HCT116 (cell line): ENCODE measurements around the gene EHD1. TPM values are rescaled to one million over a fixed set of nuclear protein-coding genes. Genes with fewer than 3 reads are reported as not detected.

Experiments used
- ATAC-seq: fragments of 200-7000 bp; cut with Tn5 transposase; 2 replicates; pipeline ENCODE4 v1.9.1; 2020; ENCODE audit warnings: mild to moderate bottlenecking, moderate library complexity
- BruUV-seq: library from RNA; stranded (reverse); fragments of 400-500 nt; replicated peaks from 2 replicates; lab custom pipeline; 2021; lab: Mats Ljungman, UMichigan
- CTCF ChIA-PET: fragments of 300-600 bp; sonication (Branson Sonifier 250); formaldehyde crosslinking; loops from one replicate; lab custom pipeline; 2021; ENCODE audit warnings: antibody characterized with exemption; lab: Charles Lee
- POLR2A ChIA-PET: fragments of 300-600, 350-600 bp; sonication (Branson Sonifier 250); formaldehyde crosslinking; loops from one replicate; lab custom pipeline; 2021; ENCODE audit warnings: antibody characterized with exemption; lab: Charles Lee
- RAD21 ChIA-PET, 2 experiments: fragments of 300-600 bp; sonication (Branson Sonifier 250); formaldehyde crosslinking; loops; one replicate each; lab custom pipeline; 2023; ENCODE audit warnings: low total read pairs in 2 of 2; ENCODE audit not compliant: uncharacterized antibody in 2 of 2, unreplicated experiment in 2 of 2, low non-redundant PET in 1 of 2; lab: Charles Lee
- DNase-seq: peaks from one replicate; pipeline ENCODE4 v3.0.0-alpha.2; 2010; ENCODE audit warnings: low read depth, low spot score
- H2AFZ ChIP-seq: fragments of 200-600 bp; shearing (Covaris generic), sonication (generic); 2 replicates; pipeline ENCODE4 v1.6.1; 2017; ENCODE audit warnings: low read depth, mixed run types, mixed read lengths, antibody characterized with exemption, low read length; ENCODE audit not compliant: poor library complexity, severe bottlenecking
- H3K27ac ChIP-seq: 2 replicates; pipeline ENCODE4 v1.5.1; 2012; ENCODE audit warnings: low read depth, low read length
- H3K27me3 ChIP-seq: fragments of 200-600 bp; sonication (generic); 2 replicates; pipeline ENCODE4 v1.6.1; 2016; ENCODE audit warnings: mixed run types, low read length, mixed read lengths; ENCODE audit not compliant: insufficient read depth
- H3K36me3 ChIP-seq, 2 experiments: fragments of 200-500 bp in 1 of 2; fragments of 200-600 bp in 1 of 2; sonication (Bioruptor generic) in 1 of 2; sonication (generic) in 1 of 2; 2 replicates each; pipeline versions ENCODE4 v1.5.1 to v1.6.1; 2014 to 2016; ENCODE audit warnings: low read length in 2 of 2, inconsistent platforms in 1 of 2, mixed read lengths in 1 of 2, mixed run types in 1 of 2; ENCODE audit not compliant: insufficient read depth in 2 of 2, control insufficient read depth in 1 of 2
- H3K4me1 ChIP-seq, 2 experiments: fragments of 200-600 bp in 1 of 2; sonication (generic) in 1 of 2; 2 replicates each; pipeline versions ENCODE4 v1.5.1 to v1.6.1; 2012 to 2017; ENCODE audit warnings: low read length in 2 of 2, inconsistent platforms in 1 of 2, mild to moderate bottlenecking in 1 of 2, mixed read lengths in 1 of 2, mixed run types in 1 of 2, moderate library complexity in 1 of 2; ENCODE audit not compliant: insufficient read depth in 2 of 2, control insufficient read depth in 1 of 2
- H3K4me2 ChIP-seq: fragments of 200-600 bp; sonication (generic); 2 replicates; pipeline ENCODE4 v1.6.1; 2017; ENCODE audit warnings: mixed run types, low read length, mixed read lengths
- H3K4me3 ChIP-seq, 2 experiments: fragments of 200-600 bp in 1 of 2; sonication (generic) in 1 of 2; replicated peaks in 1 of 2; 2 replicates each; pipeline ENCODE4 v1.5.1; 2011 to 2016; ENCODE audit warnings: low read length in 2 of 2, control low read depth in 1 of 2, low read depth in 1 of 2, mild to moderate bottlenecking in 1 of 2, mixed read lengths in 1 of 2, mixed run types in 1 of 2
- H3K79me2 ChIP-seq: fragments of 200-600 bp; sonication (generic); 2 replicates; pipeline ENCODE4 v1.6.1; 2017; ENCODE audit warnings: mild to moderate bottlenecking, mixed run types, low read length, moderate library complexity, mixed read lengths; ENCODE audit not compliant: insufficient read depth
- H3K9ac ChIP-seq: fragments of 200-600 bp; sonication (generic); 2 replicates; pipeline ENCODE4 v1.6.1; 2016; ENCODE audit warnings: low read length, mixed read lengths
- H3K9me2 ChIP-seq: fragments of 200-600 bp; sonication (generic), shearing (Covaris generic); 2 replicates; pipeline ENCODE4 v1.6.1; 2017; ENCODE audit warnings: mixed run types, mild to moderate bottlenecking, moderate library complexity; ENCODE audit not compliant: insufficient read depth
- H3K9me3 ChIP-seq, 2 experiments: fragments of 200-500 bp in 1 of 2; fragments of 200-600 bp in 1 of 2; sonication (Bioruptor generic) in 1 of 2; sonication (generic) in 1 of 2; 2 replicates each; pipeline ENCODE4 v1.6.1; 2014 to 2017; ENCODE audit warnings: low read length in 2 of 2, mixed read lengths in 2 of 2, inconsistent platforms in 1 of 2, low read depth in 1 of 2, mild to moderate bottlenecking in 1 of 2, mixed run types in 1 of 2, moderate library complexity in 1 of 2; ENCODE audit not compliant: control insufficient read depth in 1 of 2, insufficient read depth in 1 of 2
- H4K20me1 ChIP-seq: fragments of 200-600 bp; sonication (generic), shearing (Covaris generic); 2 replicates; pipeline ENCODE4 v1.6.1; 2017; ENCODE audit warnings: mixed run types, mild to moderate bottlenecking, moderate library complexity; ENCODE audit not compliant: insufficient read depth
- CBX3 ChIP-seq: IDR thresholded peaks from 2 replicates; pipeline ENCODE4 v1.6.1; 2012; ENCODE audit warnings: low read depth
- EGR1 ChIP-seq: IDR thresholded peaks from 2 replicates; pipeline ENCODE4 v1.6.1; 2012; ENCODE audit warnings: low read depth
- ELF1 ChIP-seq: IDR thresholded peaks from 2 replicates; pipeline ENCODE4 v1.6.1; 2012; ENCODE audit warnings: low read depth, borderline replicate concordance
- EZH2 ChIP-seq: fragments of 200-600 bp; sonication (generic); IDR thresholded peaks from 2 replicates; pipeline ENCODE4 v1.6.1; 2017; ENCODE audit warnings: antibody characterized with exemption, mixed run types
- JUND ChIP-seq: IDR thresholded peaks from 2 replicates; pipeline ENCODE4 v1.6.1; 2012
- POLR2A ChIP-seq: IDR thresholded peaks from 2 replicates; pipeline ENCODE4 v1.7.0; 2011; ENCODE audit warnings: borderline replicate concordance; ENCODE audit not compliant: insufficient read depth, insufficient read length; ENCODE audit errors: extremely low read depth
- REST ChIP-seq: IDR thresholded peaks from 2 replicates; pipeline ENCODE4 v1.6.1; 2012; ENCODE audit warnings: low read depth
- SIN3A ChIP-seq: IDR thresholded peaks from 2 replicates; pipeline ENCODE4 v1.6.1; 2012; ENCODE audit warnings: low read depth
- SP1 ChIP-seq: IDR thresholded peaks from 2 replicates; pipeline ENCODE4 v1.6.1; 2012; ENCODE audit warnings: low read depth
- SRF ChIP-seq: IDR thresholded peaks from 2 replicates; pipeline ENCODE4 v1.6.1; 2012; ENCODE audit warnings: low read depth
- TCF7L2 ChIP-seq: IDR thresholded peaks from 2 replicates; pipeline ENCODE4 v1.7.0; 2011; ENCODE audit warnings: borderline replicate concordance, inconsistent platforms; ENCODE audit not compliant: insufficient read depth, insufficient read length; ENCODE audit errors: extremely low read depth
- ZFX ChIP-seq: fragments of 450-650 bp; IDR thresholded peaks from 2 replicates; pipeline ENCODE4 v1.6.1; 2017
- intact Hi-C: fragments of 100-400 bp; cut with micrococcal nuclease; formaldehyde crosslinking; loops from 2 replicates; pipeline ENCODE4 v1.10.0; 2022
- total RNA-seq: library from RNA; stranded (reverse); gene quantifications from one replicate; pipeline ENCODE4 v1.2.1, GENCODE V29; 2021; ENCODE audit not compliant: unreplicated experiment

Gene EHD1
- total RNA-seq, 1 experiment from 2014 or later, result 48.1 TPM

- no peak for ATAC-seq
- RAD21 ChIA-PET, result no interaction called here
- Histone ChIP-seq H3K79me2 (no peaks in the 10 kb centered on the region), H3K4me3 (no peak overlapping the region)
- no peak for TF ChIP-seq ELF1
- no peak for TF ChIP-seq TCF7L2
- no peak for TF ChIP-seq CBX3
- no peak for TF ChIP-seq ZFX
- TF ChIP-seq EGR1, result no peak
- TF ChIP-seq, all 23 proteins: peak for 0
- no peak for DNase-seq
- H2AFZ ChIP-seq, result no peak overlapping the region
- no peaks in the 10 kb centered on the region for H3K9me3 ChIP-seq
- no peaks in the 10 kb centered on the region for H4K20me1 ChIP-seq
- BruUV-seq, result no TSS peak
- intact Hi-C loops, result no loop called here
- no peak overlapping the region for H3K4me2 ChIP-seq
- H3K9me2 ChIP-seq, result no peaks in the 10 kb centered on the region
- POLR2A ChIA-PET, result interaction anchor here (1.3 kb wide), 1 partner anchor 42 kb away, joined by 3 read pairs; no protein-coding TSS in a partner anchor
- no peaks in the 10 kb centered on the region for H3K36me3 ChIP-seq
- H3K27me3 ChIP-seq, result no peaks in the 10 kb centered on the region
- H3K4me1 ChIP-seq, result peaks cover 7 to 38% of the 10 kb centered on the region in 2 experiments; a peak in 3 of 4 replicates
- CTCF ChIA-PET, result interaction anchor here (10.8 kb wide), 1 partner anchor 43 kb away, joined by 112 read pairs; no protein-coding TSS in a partner anchor
- H3K27ac ChIP-seq, result no peak overlapping the region; the same call in 1 of the 2 replicates
- no peak overlapping the region for H3K9ac ChIP-seq
These were observed 12.9 kb upstream of the EHD1 start for GRCh38 chr11:64891215-64891848.

- no peak for TF ChIP-seq SIN3A
- TF ChIP-seq SRF, result no peak
- TF ChIP-seq POLR2A, result no peak
- TF ChIP-seq REST, result no peak
- no peak for TF ChIP-seq EZH2
- TF ChIP-seq ELF1, result no peak
- TF ChIP-seq SP1, result no peak
- no peak for TF ChIP-seq JUND
- no peak for TF ChIP-seq TCF7L2
- TF ChIP-seq CBX3, result no peak
- Histone ChIP-seq H2AFZ (no peak overlapping the region), H3K9me2 (no peaks in the 10 kb centered on the region), H3K27me3 (no peaks in the 10 kb centered on the region), H3K4me1 (peaks cover 7 to 42% of the 10 kb centered on the region in 2 experiments; a peak in 3 of 4 replicates), H3K9ac (no peak overlapping the region), H3K4me3 (no peak overlapping the region), H3K27ac (no peak overlapping the region), H4K20me1 (no peaks in the 10 kb centered on the region), H3K9me3 (no peaks in the 10 kb centered on the region), H3K36me3 (no peaks in the 10 kb centered on the region), H3K79me2 (no peaks in the 10 kb centered on the region), H3K4me2 (no peak overlapping the region)
- intact Hi-C loops, result no loop called here
- no peak for DNase-seq
- BruUV-seq, result no TSS peak
- ChIA-PET CTCF (interaction anchor here (10.8 kb wide), 1 partner anchor 42 kb away, joined by 112 read pairs; no protein-coding TSS in a partner anchor), POLR2A (interaction anchor here (1.2 to 1.3 kb wide), 2 partner anchors 35 to 41 kb away, joined by 3 to 4 read pairs; no protein-coding TSS in a partner anchor), RAD21 (no interaction called here)
- no peak for ATAC-seq
These were observed 12.1 kb upstream of the EHD1 start for GRCh38 chr11:64890522-64890939.
